ENCODE data around the gene SLC2A2. TPM values are rescaled to one million over a fixed set of nuclear protein-coding genes. Genes with fewer than 3 reads are reported as not detected.

The SLC2A2 gene
- total and polyA plus RNA-seq, 2 donors from 2014 or later = 12.6 to 31.0 TPM

DNA sequence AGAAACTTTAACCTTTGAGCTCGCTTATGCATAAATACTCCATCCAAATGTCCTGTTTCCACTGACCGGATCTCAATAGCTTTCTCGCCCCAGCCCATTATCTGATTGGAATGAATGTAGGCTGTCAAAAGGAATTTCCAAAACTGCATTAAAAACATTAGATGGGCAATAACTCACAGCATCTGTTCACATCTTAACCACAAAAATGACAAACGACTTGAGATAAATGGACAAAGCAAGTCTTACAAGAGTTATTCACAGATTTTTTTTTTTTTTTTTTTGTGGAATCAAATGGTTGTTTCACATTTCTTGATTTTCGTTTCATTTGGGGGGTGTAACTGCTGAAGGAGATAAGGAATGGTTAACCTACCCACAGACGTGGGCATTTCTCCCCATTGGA lies 39.7 kb upstream of the SLC2A2 start:
- H3K4me3 ChIP-seq (ENCODE audit: low read length in 3 of 3) = no peak overlapping the region
- TF ChIP-seq, protein P1, sequence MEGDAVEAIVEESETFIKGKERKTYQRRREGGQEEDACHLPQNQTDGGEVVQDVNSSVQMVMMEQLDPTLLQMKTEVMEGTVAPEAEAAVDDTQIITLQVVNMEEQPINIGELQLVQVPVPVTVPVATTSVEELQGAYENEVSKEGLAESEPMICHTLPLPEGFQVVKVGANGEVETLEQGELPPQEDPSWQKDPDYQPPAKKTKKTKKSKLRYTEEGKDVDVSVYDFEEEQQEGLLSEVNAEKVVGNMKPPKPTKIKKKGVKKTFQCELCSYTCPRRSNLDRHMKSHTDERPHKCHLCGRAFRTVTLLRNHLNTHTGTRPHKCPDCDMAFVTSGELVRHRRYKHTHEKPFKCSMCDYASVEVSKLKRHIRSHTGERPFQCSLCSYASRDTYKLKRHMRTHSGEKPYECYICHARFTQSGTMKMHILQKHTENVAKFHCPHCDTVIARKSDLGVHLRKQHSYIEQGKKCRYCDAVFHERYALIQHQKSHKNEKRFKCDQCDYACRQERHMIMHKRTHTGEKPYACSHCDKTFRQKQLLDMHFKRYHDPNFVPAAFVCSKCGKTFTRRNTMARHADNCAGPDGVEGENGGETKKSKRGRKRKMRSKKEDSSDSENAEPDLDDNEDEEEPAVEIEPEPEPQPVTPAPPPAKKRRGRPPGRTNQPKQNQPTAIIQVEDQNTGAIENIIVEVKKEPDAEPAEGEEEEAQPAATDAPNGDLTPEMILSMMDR (IDR thresholded peaks at IDR 0.05; ENCODE audit: borderline replicate concordance, extremely low read depth, insufficient read depth) = no peak
- H3K9me3 ChIP-seq (ENCODE audit: control insufficient read depth in 2 of 3, insufficient read depth in 1 of 3, low read length in 3 of 3) = no peaks in the 10 kb centered on the region
- DNase-seq (no peak), FAIRE-seq (no peak)
- H3K4me1 ChIP-seq (ENCODE audit: control insufficient read depth in 2 of 3, insufficient read depth in 2 of 3, low read depth in 1 of 3, low read length in 3 of 3) = no peaks in the 10 kb centered on the region
- H3K27ac ChIP-seq (ENCODE audit: low read depth in 2 of 2, low read length in 2 of 2) = no peak overlapping the region
- intact Hi-C loops (cut with DNase I) = no loop called here
- no peak overlapping the region for H3K9ac ChIP-seq (ENCODE audit: low read length in 3 of 3)
- H3K36me3 ChIP-seq (ENCODE audit: control insufficient read depth in 2 of 3, insufficient read depth in 3 of 3, low read length in 3 of 3) = no peaks in the 10 kb centered on the region
- no peaks in the 10 kb centered on the region for H3K27me3 ChIP-seq (ENCODE audit: control insufficient read depth, insufficient read depth, low read length)

DNA sequence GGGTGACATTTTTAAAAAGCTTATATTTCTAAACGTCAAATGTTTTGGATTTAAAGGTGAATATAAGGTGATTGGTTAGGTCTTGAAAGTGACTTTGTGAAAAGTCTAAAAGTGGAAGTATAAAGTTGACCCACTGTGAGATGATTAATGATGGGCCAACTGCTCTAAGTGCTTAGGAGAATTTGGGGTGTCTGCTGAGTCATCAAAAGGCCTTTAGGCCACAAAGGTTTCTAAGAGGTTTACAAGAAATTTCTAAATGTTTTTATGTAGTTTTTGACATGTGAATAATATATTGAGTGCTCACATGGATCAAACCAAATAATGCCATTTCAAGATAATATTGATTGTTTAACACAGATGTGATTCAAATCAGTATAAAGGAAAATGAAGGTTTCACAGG lies 39.2 kb upstream of the SLC2A2 start:
- no peaks in the 10 kb centered on the region for H3K4me1 ChIP-seq (ENCODE audit: control insufficient read depth in 2 of 3, insufficient read depth in 2 of 3, low read depth in 1 of 3, low read length in 3 of 3)
- FAIRE-seq = no peak
- no peak for DNase-seq
- intact Hi-C loops (cut with DNase I) = no loop called here
- H3K9ac ChIP-seq (ENCODE audit: low read length in 3 of 3) = no peak overlapping the region
- H3K4me3 ChIP-seq (ENCODE audit: low read length in 3 of 3) = no peak overlapping the region
- TF ChIP-seq, protein P1 (IDR thresholded peaks at IDR 0.05; ENCODE audit: borderline replicate concordance, extremely low read depth, insufficient read depth) = no peak
- H3K36me3 ChIP-seq (ENCODE audit: control insufficient read depth in 2 of 3, insufficient read depth in 3 of 3, low read length in 3 of 3) = no peaks in the 10 kb centered on the region
- no peaks in the 10 kb centered on the region for H3K27me3 ChIP-seq (ENCODE audit: control insufficient read depth, insufficient read depth, low read length)
- H3K27ac ChIP-seq (ENCODE audit: low read depth in 2 of 2, low read length in 2 of 2) = no peak overlapping the region
- no peaks in the 10 kb centered on the region for H3K9me3 ChIP-seq (ENCODE audit: control insufficient read depth in 2 of 3, insufficient read depth in 1 of 3, low read length in 3 of 3)

DNA sequence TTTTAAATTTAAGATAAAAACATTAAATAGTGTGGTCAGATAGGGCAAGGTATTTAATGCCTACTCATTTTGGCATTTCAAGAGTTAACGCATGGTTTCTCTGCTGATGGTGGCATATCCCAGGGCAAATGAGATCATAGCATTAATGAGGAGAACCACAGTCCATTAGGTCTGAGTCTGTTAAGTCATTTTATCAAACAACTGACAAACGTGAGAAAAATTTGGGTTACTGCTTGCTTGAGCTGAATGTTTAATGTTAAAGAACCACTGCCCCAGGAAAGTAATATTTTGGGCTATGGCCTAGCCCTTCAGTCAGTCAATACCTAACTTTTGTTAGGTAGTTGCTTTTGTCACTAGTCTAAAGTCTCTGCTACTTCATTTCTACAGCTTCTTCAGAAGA lies 37.9 kb upstream of the SLC2A2 start:
- Histone ChIP-seq H3K4me1 (ENCODE audit: control insufficient read depth in 2 of 3, insufficient read depth in 2 of 3, low read depth in 1 of 3, low read length in 3 of 3) (no peaks in the 10 kb centered on the region), H3K9me3 (ENCODE audit: control insufficient read depth in 2 of 3, insufficient read depth in 1 of 3, low read length in 3 of 3) (no peaks in the 10 kb centered on the region), H3K9ac (ENCODE audit: low read length in 3 of 3) (no peak overlapping the region), H3K27me3 (ENCODE audit: control insufficient read depth, insufficient read depth, low read length) (no peaks in the 10 kb centered on the region), H3K27ac (ENCODE audit: low read depth in 2 of 2, low read length in 2 of 2) (no peak overlapping the region), H3K36me3 (ENCODE audit: control insufficient read depth in 2 of 3, insufficient read depth in 3 of 3, low read length in 3 of 3) (no peaks in the 10 kb centered on the region), H3K4me3 (ENCODE audit: low read length in 3 of 3) (no peak overlapping the region)
- intact Hi-C loops (cut with DNase I) = no loop called here
- DNase-seq (no peak), FAIRE-seq (no peak)
- TF ChIP-seq, protein P1 (IDR thresholded peaks at IDR 0.05; ENCODE audit: borderline replicate concordance, extremely low read depth, insufficient read depth) = no peak

DNA sequence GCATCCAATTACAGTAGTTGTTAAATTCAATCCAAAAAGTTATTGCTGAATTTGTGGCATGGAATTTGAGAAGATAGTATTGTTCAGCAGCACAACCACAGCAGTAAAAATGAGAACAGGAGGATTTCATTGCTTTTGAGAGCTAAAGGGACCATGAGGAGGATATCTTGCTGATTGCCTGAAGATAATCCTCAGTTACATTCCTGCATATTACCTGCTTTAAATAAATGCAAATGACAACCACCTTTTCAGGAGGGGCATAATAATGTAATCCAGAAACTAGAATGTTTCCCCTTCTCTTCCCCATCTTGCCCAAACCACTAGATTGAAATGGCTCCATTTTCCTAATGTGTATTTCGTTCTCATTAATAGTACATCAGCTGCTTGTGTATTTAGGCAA lies 35.2 kb upstream of the SLC2A2 start:
- Histone ChIP-seq H3K4me3 (ENCODE audit: low read length in 3 of 3) (no peak overlapping the region), H3K36me3 (ENCODE audit: control insufficient read depth in 2 of 3, insufficient read depth in 3 of 3, low read length in 3 of 3) (no peaks in the 10 kb centered on the region), H3K9ac (ENCODE audit: low read length in 3 of 3) (no peak overlapping the region), H3K9me3 (ENCODE audit: control insufficient read depth in 2 of 3, insufficient read depth in 1 of 3, low read length in 3 of 3) (no peaks in the 10 kb centered on the region), H3K4me1 (ENCODE audit: control insufficient read depth in 2 of 3, insufficient read depth in 2 of 3, low read depth in 1 of 3, low read length in 3 of 3) (no peaks in the 10 kb centered on the region), H3K27ac (ENCODE audit: low read depth in 2 of 2, low read length in 2 of 2) (no peak overlapping the region), H3K27me3 (ENCODE audit: control insufficient read depth, insufficient read depth, low read length) (no peaks in the 10 kb centered on the region)
- FAIRE-seq (no peak), DNase-seq (no peak)
- intact Hi-C loops (cut with DNase I) = no loop called here
- TF ChIP-seq, protein P1 (IDR thresholded peaks at IDR 0.05; ENCODE audit: borderline replicate concordance, extremely low read depth, insufficient read depth) = no peak
